DMS153 treated with DMSO at 0.1 percent for 48 hours (cell line): ENCODE data around the gene OR6S1.
A peak's percentile ranks its signal among the peaks of the same experiment; 100 is the strongest.
"Not testable (repeated sequence)": the region's sequence is repeated elsewhere in the genome, so short reads cannot be mapped to it uniquely, and the experiment has no call there.

Source experiments
- DNase-seq: peaks from one replicate; lab custom pipeline; 2025; ENCODE audit not compliant: unreplicated experiment; lab: John Stamatoyannopoulos, UW

The OR6S1 gene

DNA sequence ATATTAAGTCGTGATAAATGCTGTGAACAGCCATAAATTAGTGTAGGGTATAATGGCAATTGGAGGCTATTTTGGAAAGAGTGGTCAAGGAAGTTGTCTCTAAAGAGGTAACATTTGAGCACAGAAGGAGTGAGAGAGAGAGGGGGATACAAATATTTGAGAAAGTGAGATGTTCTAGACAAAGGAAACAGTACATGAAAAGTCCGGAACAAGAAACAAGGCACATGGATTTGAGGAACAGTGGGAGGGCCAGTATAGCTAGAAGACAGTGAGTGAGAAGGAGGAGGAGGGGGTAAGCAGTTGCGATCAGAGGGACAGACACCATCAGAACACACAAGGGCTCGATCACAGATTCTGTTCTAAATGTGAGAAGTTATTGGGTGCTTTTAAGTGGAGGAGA is 30.2 kb downstream of the OR6S1 start:
- no peak for DNase-seq

DNA sequence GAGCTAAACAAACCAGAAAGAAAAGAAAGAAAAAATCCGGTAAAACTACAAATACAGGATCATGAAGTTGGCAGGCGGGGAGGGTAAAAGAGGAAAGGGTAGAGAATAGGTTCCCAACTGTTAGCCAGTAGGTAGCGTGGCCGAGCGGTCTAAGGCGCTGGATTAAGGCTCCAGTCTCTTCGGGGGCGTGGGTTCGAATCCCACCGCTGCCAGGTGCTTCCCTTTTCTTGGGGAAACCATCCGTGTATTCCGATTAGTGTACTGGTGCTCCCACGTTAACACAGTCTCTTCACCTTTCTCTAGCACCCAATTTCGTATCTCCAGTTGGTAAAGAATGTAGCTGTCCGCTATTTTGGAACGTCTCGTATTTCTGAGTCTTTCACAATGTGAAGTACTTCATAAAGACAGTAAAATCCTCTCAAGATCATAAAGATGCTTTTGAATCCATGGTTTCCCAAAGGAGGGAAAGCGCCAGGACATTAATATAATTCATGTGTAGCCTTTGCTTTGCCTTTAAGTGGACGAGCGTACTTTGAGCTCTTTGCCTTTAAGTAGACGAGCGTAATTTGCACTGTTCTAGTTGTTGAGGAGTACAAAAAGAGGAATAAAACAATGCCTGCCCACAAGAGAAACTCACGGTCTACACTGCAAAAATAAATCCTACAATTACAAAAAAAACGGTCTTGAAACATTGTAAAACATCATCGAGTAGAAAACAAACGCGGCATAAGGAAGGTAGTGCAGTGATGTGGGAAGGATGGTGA is 31.3 kb downstream of the OR6S1 start:
- peak; percentile 65 for DNase-seq

DNA sequence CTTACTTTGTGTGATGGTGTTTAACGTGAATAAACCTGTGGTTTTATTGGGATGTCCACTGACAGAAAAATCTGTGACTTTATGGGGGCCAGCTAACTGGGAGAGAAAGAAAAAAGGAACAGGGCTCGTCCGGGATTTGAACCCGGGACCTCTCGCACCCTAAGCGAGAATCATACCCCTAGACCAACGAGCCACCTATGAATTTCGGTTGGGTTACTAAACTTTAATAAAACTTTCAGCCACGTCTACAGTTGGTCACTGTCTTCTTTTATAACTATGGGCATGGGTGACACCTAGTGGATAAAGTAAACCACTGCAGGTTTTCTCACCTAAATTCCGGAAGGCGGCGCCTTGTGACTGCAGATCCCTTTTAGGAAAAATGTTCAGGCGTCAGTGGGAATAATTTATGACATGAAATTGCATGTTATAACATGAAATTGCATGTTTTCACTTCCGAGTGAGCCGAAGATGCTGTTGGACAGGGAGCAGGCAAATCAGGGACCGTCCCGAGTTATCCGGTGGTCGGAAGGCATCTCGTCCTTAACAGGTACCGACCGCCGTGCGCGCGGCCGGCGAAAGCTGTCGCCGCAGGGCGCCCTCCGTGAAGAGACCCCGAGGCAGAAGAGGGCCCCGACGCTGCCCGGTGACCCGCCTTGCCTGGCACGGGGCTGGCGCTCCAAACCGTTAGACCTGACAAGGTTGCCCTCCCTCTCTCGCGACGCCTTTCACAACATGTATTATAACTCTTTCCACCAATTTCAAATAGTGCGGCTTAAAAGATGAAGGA is 32.1 kb downstream of the OR6S1 start:
- DNase-seq: peak; percentile 79

DNA sequence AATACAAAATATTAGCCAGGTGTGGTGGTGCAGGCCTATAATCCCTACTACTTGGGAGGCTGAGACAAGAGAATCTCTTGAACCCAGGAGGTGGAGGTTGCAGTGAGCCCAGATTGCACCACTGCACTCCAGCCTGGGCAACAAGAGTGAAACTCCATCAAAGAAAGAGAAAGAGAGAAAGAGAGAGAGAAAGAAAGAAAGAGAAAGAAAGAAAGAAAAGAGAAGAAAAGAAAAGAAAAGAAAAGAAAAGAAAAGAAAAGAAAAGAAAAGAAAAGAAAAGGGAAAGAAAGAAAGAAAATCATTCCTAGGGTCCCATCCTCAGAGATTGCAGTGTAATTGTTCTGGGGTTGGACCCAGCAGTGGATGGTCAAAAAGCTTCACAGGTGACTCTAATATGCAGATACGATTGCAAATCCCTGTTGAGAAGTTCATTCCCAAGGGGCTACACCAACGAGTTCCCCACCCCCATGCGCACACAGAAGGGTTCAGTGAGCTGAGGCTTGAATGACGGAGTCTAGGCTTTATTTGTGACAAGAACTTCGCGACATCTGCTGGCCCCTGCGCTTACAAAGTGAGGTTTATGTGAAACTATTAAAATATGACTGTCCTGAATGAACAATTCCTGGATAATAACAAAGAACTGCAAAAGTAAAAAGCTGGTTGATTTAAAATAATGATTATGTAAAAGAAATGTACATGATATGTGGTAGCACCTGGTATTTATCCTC is 32.9 kb downstream of the OR6S1 start:
- DNase-seq: no peak

DNA sequence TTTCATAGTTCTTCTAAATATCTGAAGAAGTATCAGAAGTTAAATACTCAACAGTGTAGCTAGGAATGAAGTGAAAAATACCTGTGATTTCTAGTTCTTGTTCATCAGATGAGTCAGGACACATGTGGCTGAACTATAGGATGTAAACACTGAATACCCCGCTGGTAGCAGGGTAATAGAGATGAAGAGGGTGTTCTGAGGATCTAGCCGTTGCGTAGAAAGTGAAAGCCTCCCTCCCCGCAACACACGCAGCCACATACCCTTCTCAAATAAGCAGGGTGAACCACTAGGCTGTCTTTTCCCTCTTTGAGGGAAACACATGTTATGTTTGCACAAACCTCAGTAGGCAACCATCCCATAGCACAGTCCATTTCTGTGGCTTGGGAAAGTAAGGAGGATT is 33.9 kb downstream of the OR6S1 start:
- no peak for DNase-seq

DNA sequence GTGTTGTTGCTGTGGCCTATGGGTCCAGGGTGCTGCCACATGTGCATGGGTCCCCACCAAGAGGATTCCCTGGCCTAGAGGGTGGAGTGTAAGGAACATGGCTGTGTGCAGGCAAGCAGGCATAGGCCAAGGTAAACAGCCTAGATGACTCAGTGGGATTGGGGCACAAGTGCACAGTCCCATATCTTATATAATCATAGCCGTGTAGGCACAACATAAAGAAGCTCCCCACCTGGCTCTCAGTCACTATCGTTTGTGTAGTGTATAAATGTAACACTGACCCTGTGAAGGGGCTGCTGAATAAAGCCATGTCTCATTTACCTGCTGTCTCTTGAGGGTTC is 34.6 kb downstream of the OR6S1 start:
- no peak for DNase-seq

DNA sequence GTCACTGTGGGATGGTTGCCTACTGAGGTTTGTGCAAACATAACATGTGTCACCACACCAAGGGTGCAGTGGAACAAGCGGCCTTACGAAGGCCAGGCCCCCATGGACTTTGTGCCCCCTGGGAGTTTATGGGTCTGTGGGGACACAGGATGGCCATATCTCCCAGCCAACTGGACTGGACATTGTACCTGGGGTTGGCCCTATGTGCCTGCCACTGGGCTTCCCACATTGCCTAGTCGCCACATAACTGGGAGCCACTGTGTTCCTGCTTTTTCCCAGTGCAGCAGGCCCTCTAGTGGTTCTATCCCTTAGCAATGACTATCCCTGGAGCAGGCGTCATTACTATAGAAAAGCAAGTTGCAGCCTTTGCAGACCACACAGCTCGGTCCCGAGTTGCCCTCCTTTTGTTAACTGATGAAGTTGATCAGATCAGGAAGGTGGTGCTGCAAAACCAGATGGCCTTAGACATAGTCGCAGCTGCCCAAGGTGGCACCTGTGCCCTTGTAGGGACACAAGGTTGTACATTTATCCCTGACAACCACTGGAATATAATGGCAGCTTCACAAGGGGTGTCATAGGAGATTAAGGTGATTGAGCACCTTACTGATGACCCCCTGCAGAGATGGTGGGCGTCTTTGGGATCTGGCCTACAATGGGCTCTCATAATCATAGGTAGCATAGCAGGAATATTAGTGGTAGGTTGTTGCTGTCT is 35.1 kb downstream of the OR6S1 start:
- DNase-seq: no peak

DNA sequence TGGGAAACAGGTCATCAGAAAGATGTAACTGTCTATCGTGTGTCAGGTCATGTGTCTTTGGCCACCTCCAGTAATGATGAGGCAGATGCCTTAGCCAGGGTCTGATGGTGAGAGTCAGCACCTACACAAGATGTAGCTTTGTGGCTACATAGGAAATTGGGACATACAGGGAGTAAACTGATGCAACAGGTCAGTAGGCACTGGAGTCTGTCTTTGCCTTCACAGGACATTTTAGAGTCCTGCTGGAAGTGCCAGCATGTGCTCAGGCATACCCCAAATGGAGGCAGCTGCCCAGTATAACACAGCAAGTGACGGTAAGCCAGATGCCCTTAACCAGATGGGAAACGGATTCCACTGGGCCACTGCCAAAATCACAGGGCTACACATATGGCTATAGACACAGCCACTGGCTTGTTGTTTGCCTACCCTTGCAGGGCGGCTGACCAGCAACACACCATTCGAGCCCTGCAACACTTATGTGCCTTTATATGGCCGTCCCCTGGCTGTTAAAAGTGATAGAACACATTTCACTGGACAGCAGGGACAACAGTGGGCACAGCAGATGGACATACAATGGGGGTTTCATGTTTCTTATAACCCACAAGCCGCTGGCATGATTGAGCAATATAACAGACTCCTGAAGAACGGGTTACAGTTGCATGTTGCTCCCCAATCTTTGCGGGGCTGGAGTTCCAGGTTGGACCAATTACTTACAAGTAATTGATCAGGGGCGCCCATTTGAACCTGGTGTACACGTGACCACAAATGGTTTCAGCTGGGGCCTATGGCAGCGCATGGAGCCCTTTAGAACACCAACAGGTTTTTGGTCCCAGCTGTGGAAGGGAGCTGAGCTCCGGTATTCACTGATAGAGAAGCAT is 37.4 kb downstream of the OR6S1 start:
- DNase-seq: no peak

DNA sequence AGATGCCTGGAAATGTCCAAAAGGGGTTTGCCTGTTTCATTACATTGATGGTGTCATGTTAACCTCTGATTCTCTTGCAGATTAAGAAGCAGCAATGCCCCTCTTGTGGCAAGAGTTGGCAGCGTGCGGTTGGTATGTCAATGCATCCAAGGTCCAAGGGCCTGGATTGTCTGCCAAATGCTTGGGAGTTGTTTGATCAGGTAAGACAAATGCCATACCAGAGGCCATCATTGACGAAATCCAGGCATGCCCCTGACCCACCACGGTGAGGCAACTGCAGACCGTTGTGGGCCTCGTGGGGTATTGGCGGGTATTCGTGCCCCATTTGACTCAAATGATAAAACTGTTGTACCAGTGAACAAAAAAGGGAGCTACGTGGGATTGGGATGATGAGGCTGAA is 38.9 kb downstream of the OR6S1 start:
- DNase-seq: no peak

DNA sequence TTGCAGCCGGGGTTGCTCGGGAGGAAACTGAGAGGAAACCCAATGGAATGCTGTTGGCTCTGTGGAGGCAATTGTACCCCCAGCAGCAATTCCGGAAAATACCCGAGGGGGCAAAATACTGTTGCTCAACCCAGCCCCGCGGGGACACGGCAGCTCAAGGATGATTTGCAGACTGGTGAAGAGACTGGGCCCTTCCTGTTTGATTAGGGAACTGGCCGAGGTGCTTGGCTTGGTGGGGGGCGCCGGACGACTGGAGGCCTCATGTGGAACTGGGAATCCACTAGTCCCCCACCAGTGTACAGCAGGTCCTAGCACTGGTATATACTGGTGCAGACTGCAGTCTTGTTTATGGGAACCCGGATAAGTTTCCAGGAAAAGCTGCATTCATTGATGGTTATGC is 40.0 kb downstream of the OR6S1 start:
- DNase-seq: no peak

DNA sequence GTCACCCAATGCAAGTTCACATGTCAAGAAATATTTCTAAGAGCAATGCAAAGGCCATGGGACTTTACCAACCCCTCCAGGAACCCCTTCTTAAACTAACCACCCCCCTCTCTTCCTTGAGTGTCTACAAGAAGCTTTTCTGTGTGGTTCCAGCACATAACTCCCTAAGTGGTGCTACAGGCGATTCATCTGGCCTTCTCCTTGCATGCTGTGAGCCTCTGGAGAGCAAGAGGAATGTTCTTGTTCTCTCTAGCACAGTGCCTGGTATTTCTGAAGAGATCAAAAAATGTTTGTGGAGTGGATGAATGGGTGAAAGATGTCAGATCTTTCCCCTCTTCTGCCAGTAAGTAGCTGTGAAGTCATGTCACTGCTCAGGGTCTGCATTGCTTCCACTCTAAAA is 44.4 kb downstream of the OR6S1 start:
- DNase-seq: no peak

DNA sequence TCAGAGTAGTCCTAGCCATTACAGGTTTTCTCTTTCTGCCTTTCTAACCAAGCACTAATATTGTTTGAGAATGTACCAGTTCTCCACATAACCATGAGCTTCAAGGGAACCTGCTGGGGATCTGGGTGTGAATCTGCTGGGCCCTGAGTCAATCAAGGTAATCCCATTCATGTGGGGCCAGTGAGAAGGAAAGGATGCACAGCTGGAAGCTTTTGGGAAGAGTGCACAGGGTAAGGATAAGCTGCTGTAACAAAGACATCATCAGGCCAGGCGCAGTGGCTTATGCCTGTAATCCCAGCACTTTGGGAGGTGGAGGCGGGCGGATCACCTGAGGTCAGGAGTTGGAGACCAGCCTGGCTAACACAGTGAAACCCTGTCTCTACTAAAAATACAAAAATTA is 45.8 kb downstream of the OR6S1 start:
- not testable (repeated sequence) for DNase-seq

DNA sequence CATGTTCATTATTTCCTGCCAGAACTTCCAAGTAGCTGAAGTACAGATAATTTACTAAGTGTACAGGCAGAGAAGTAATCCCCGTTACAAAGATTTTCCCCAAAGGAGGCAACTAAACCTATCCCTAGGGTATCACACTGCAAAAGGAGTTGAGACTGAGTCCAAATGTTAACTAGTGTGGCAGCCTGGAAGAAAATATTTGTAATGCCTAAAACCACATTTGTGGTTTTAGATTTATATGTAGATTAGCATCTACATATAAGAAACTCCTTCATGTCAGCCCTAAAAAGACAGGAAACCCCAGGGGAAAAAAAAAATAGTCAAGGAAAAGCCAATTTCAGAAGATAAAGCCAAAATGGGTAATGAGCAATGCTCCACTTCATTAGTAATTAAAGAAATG is 48.9 kb downstream of the OR6S1 start:
- no peak for DNase-seq

DNA sequence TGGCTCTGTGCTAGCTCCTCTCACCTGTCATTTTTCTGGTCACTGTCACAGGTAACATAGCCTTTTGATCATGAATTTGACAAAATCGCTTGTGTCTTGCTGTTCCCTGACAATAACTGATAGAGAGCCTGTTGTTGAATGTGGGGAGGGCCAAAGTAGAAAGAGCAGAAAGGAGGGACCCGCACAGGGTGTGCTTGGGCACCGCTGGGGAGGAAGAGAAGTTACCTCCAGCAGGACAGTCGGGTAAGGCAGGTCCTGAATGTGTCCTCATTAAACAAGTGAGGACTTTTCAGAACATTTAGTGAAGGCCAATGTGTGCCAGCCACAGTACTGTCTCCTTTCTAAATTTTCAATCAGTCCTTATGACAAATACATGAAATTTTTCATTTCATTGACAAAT is 50.3 kb downstream of the OR6S1 start, which contains the start of gene RNASE12:
Gene RNASE12 (minus strand): TSS at position 142 of the 400 bp plus-strand sequence. CDS start 653 bp downstream, outside the sequence.
- no peak for DNase-seq
